ENCODE data around the gene SCD5.
A peak's percentile ranks its signal among the peaks of the same experiment; 100 is the strongest.

SCD5 gene

GRCh38 chr4:82758701-82759685 is 39.6 kb downstream of the SCD5 start:
- FAIRE-seq: no peak

GRCh38 chr4:82756061-82756460 is 42.5 kb downstream of the SCD5 start:
- FAIRE-seq: no peak

- FAIRE-seq: no peak
Measured at GRCh38 chr4:82755650-82756049, 42.9 kb downstream of the SCD5 start.

GRCh38 chr4:82754513-82755165 is 44.0 kb downstream of the SCD5 start:
- no peak for FAIRE-seq

GRCh38 chr4:82753725-82754410 is 44.7 kb downstream of the SCD5 start:
- no peak for FAIRE-seq

GRCh38 chr4:82753238-82753637 is 45.4 kb downstream of the SCD5 start:
- FAIRE-seq: no peak

GRCh38 chr4:82748810-82749470 is 49.7 kb downstream of the SCD5 start:
- FAIRE-seq: no peak

GRCh38 chr4:82747686-82748575 is 50.7 kb downstream of the SCD5 start:
- FAIRE-seq: no peak

GRCh38 chr4:82746705-82747574 is 51.7 kb downstream of the SCD5 start:
- no peak for FAIRE-seq

- FAIRE-seq: no peak
Measured at GRCh38 chr4:82745173-82745842, 53.3 kb downstream of the SCD5 start.

GRCh38 chr4:82744284-82744968 is 54.2 kb downstream of the SCD5 start:
- no peak for FAIRE-seq

GRCh38 chr4:82741188-82741587 is 57.4 kb downstream of the SCD5 start:
- no peak for FAIRE-seq

- FAIRE-seq: no peak
Measured at GRCh38 chr4:82739287-82740190, 59.1 kb downstream of the SCD5 start.

- FAIRE-seq: no peak
Measured at GRCh38 chr4:82737354-82737753, 61.2 kb downstream of the SCD5 start.

- no peak for FAIRE-seq
Measured at GRCh38 chr4:82733636-82734035, 65.0 kb downstream of the SCD5 start.

- FAIRE-seq: no peak
Measured at GRCh38 chr4:82728301-82728700, 70.3 kb downstream of the SCD5 start.

- FAIRE-seq: no peak
Measured at GRCh38 chr4:82726596-82726995, 72.0 kb downstream of the SCD5 start.

GRCh38 chr4:82721819-82722423 is 76.7 kb downstream of the SCD5 start:
- peak; percentile 58 for FAIRE-seq
